Sciatic nerve (tissue), 2 donors: ENCODE results near the gene TSPY4. TPM values are rescaled to one million over a fixed set of nuclear protein-coding genes. Genes with fewer than 3 reads are reported as not detected.
"Not testable (repeated sequence)": the region's sequence is repeated elsewhere in the genome, so short reads cannot be mapped to it uniquely, and the experiment has no call there.

ENCODE experiments used
- ATAC-seq: fragments of 200-7000 bp; cut with Tn5 transposase; one replicate; pipeline ENCODE4 v1.9.1; 2020; ENCODE audit warnings: mild to moderate bottlenecking, moderate library complexity
- DNase-seq: peaks from one replicate; pipeline ENCODE4 v3.0.0-alpha.2; 2020; ENCODE audit warnings: low spot score
- intact Hi-C: fragments of 100-400 bp; cut with DNase I; formaldehyde crosslinking; loops from one replicate; pipeline ENCODE4 v1.14.2; 2022
- total RNA-seq: library from RNA; stranded (reverse); fragmentation: NEBNext Ultra II Directional; extraction: Animal tissue kit (Norgen Biotek cat#: 25700); gene quantifications from one replicate; pipeline ENCODE4 v1.2.1, GENCODE V29; 2021
- donor health status: DM: no; HTN: no; CAD: no.
- donor health status: DM: no; HTN: no; CAD: no.

The TSPY4 gene, protein sequence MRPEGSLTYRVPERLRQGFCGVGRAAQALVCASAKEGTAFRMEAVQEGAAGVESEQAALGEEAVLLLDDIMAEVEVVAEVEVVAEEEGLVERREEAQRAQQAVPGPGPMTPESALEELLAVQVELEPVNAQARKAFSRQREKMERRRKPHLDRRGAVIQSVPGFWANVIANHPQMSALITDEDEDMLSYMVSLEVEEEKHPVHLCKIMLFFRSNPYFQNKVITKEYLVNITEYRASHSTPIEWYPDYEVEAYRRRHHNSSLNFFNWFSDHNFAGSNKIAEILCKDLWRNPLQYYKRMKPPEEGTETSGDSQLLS
- not detected for total RNA-seq

DNA sequence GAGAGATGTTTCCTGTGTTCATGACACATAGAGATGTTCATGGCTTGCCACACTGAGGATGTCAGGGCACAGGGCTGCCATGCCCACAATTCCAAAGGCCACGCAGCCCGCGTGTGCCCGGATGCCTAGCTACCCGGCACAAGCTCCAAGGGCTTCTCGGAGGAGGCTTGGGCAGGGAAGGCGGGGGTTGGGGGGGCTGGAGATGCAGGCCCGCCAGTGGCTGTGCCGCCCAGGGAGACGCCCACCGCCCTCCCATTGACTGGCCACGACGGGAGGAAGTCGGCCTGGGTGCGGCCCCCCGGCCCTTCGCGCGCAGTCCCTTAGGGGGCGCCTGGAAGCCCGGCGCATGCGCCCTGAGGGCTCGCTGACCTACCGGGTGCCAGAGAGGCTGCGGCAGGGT, at the start of gene TSPY4:
Gene TSPY4, plus strand, starts transcription at position 301 of the 400 bp plus-strand sequence. Its CDS starts 46 bp downstream, at position 347.
- DNase-seq, intact Hi-C loops, ATAC-seq: not testable (repeated sequence)

DNA sequence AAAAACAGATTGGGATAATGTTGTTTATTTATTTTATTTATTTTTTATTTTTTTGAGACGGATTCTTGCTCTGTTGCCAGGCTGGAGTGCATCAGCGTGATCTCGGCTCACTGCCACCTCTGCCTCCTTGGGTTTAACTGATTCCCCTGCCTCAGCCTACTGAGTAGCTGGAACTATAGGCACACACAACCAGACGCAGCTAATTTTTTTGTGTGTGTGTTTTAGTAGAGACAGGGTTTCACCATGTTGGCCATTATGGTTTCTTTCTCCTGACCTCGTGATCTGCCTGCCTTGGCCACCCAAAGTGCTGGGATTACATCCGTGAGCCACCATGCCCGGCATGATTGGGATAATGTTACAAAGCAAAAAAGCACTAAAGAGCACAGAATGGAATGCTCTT, 16.3 kb upstream of the TSPY4 start:
- intact Hi-C loops, result no loop called here
- ATAC-seq (no peak), DNase-seq (no peak)

DNA sequence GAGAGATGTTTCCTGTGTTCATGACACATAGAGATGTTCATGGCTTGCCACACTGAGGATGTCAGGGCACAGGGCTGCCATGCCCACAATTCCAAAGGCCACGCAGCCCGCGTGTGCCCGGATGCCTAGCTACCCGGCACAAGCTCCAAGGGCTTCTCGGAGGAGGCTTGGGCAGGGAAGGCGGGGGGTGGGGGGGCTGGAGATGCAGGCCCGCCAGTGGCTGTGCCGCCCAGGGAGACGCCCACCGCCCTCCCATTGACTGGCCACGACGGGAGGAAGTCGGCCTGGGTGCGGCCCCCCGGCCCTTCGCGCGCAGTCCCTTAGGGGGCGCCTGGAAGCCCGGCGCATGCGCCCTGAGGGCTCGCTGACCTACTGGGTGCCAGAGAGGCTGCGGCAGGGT, 20.2 kb downstream of the TSPY4 start, which contains the start of gene TSPY8:
Gene TSPY8, plus strand, starts transcription at position 301 of the 400 bp plus-strand sequence. Its CDS starts 46 bp downstream, at position 347.
- DNase-seq, intact Hi-C loops, ATAC-seq: not testable (repeated sequence)

Other genes starting within 250 kb of the TSPY4 start
- gene TSPY8, start 20.3 kb downstream of the TSPY4 start, total RNA-seq, result not detected
- not detected for gene TSPY3, start 61.0 kb downstream of the TSPY4 start, total RNA-seq
- not detected for gene TSPY1, start 129.5 kb downstream of the TSPY4 start, total RNA-seq
- not detected for gene TSPY9, start 149.8 kb downstream of the TSPY4 start, total RNA-seq
- gene TSPY10, start 190.4 kb downstream of the TSPY4 start, total RNA-seq, result not detected